ENCODE results near the gene GPR179.

Gene GPR179

DNA sequence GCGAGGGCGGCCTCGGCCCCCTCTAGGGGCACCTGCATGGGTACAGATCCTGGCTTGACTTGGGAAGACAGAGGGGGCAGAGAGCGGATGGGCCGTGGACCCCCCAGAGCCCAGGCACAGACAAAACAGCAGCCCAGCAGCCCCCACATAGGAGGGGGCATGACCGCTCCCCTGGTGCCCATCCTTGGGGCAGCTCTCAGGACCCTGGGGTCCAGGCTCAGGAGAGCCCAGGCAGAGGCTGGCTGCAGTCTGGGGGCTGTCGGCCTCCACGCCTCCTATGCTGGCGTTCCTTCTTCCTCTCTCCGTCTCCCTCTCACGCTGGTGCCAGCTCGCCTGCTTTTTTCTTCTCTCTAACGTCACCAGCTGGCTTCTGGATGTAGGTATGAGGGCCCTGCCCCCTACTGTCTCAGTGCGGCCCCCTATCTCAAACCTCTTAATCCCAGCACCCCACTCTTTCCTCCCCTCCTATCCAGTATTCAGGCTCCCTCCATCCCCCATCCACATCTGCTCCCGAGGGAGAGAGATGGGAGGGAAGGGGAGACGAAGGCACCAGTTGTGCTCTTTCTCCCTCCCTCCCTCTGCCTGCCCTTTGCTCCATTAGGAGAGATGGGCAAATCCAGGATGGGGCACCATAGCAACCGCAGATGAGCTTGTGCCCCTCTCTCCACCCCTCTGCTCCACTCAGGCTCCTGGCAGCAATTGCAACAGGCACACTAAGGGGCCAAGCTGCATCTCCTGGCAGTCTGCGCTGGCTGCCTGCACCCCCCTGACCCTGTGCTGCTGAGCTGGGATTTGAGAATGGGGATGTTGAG lies at the start of gene GPR179:
Gene GPR179, minus strand, starts transcription at position 349 of the 812 bp plus-strand sequence. Its CDS starts 167 bp downstream, at position 182.
- no peak for DNase-seq

DNA sequence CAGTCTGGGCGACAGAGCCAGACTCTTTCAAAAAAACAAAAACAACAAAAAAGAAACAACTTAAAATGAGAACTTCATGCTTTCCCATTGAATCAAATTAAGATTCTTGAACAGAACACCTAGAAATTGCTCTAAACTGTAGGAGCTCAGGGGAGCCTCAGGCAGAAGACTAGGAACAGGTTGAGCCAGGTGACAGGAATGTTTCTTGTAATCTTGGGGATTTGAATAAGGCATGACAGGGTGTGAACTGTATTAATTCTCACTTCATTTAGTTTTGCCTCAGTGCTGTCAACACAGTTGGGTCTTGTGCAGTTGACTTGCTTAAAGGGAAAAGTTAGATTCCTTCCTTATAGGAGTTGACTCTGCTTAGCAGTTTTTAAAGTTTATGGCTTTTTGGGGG lies 35.7 kb upstream of the GPR179 start:
- DNase-seq, result no peak

- no peak for DNase-seq
These were observed 25.5 kb upstream of the GPR179 start for GRCh38 chr17:38369124-38369886.

GRCh38 chr17:38364741-38365140 lies 21.0 kb upstream of the GPR179 start:
- DNase-seq, result no peak

- DNase-seq, result no peak
These were observed 19.3 kb upstream of the GPR179 start for GRCh38 chr17:38363016-38363415.

- DNase-seq, result no peak
These were observed 18.1 kb upstream of the GPR179 start for GRCh38 chr17:38361694-38362465.

- no peak for DNase-seq
These were observed 15.1 kb upstream of the GPR179 start for GRCh38 chr17:38358586-38359513.

- no peak for DNase-seq
These were observed 13.8 kb upstream of the GPR179 start for GRCh38 chr17:38357486-38358123.

DNA sequence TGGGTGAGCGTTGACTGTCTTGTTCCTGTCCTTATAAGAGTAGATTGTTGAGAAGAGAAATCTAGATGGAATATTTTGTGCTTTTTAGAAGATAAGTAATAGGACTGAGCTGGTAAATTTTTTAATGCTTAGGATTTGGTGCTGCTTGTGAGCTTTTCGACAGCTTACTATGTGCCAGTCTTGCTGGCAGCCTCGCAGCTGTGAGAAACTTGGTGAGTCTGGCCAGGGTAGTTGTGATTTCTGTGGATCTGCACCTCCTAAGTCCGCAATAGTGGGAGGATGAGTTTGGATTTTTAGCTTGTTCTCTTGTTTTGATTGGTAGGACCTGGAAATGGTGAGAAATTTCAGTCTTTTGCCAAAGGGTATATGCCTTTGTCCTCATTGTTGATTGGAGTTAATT lies 11.5 kb upstream of the GPR179 start:
- DNase-seq, result no peak

DNA sequence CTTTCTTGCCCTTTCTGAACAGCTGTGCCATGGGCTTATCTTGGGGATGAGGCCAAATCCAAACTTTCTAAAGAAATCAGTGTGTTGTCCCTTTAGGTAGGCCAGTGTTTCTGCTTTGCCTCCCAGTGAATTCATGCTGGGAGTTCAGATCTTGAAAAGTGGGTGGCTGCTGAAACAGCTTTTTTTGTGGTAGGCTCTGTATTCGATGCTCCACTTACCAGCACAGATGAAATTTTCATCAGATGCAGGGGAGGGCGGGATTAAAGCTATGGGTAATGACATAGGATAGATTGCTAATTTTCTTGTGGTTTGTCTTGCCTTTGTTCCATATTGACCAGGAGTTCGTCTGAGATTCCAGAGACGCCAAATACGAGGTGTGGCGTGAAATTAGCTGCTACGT lies 10.7 kb upstream of the GPR179 start:
- no peak for DNase-seq

- no peak for DNase-seq
These were observed 9.9 kb upstream of the GPR179 start for GRCh38 chr17:38353668-38354067.

GRCh38 chr17:38353086-38353604 lies 9.4 kb upstream of the GPR179 start:
- no peak for DNase-seq

- DNase-seq, result no peak
These were observed 8.7 kb upstream of the GPR179 start for GRCh38 chr17:38352245-38353085.

DNA sequence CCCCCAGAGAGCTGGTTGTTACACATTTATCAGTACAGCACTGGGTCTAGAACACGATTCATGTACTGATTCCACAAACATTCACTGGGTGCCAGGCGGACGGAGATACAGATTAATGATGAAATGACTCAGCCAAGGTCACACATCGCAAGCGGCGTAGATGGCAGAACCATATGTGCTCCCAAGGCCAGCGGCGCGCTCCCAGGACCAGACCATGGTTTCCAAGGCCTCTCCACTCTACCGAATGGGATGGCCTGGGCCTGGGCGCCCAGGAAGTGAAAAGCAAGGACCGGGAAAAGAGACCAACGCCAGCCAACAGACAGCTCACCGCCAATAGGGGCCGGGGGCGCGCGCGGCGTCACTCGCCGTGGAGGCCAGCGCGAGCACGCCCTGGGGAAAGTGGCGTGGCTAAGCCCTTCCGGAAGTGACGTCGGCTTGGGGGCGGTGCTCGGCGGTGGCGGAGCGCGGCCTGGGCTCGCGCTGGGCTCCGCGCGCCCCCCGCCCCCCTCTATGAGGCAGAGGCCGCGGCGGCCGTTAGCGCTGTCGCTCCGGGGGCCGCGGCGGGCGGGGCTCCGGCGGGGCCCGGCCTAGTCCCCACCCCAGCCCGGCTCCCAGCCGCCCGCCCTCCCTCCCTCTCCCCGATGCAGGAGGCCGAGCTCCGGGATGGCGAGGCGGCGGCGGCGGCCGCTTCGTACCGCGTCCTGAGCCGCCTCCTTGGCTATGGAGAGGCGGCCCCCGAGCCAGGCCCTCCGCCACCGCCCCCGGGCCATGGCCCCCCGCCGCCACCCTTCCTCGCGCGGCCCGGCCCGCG lies 7.9 kb upstream of the GPR179 start, which contains the start of gene SOCS7:
Gene SOCS7, plus strand, starts transcription at position 433 of the 811 bp plus-strand sequence. Its CDS starts 209 bp downstream, at position 642.
- peak; percentile 63 to 90 (median 82) for DNase-seq

DNA sequence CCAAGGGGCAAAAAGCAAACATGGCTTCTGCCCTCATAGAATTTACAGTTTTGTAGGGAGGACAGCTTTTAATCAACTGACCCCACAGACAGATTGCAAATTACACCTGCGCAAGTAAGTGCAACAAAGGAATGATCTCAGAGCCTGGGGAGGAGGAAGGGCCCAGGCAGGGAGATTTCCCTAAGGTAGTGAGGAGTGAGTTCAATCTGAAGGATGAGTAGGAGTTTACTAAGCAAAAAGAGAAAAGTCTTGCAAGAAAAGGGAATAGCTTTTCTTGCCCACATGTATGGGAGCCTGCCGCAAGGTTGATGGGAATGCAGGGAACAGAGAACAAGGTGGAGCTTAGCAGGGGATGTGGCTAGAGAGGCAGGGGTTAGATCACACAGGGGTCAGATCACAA lies 6.3 kb upstream of the GPR179 start:
- no peak for DNase-seq

GRCh38 chr17:38349097-38349730 lies 5.5 kb upstream of the GPR179 start:
- peak; percentile 42 to 78 (median 64) for DNase-seq

GRCh38 chr17:38345743-38346142 lies 2.0 kb upstream of the GPR179 start:
- DNase-seq, result no peak

GRCh38 chr17:38344420-38344745 lies 627 bp upstream of the GPR179 start:
- no peak for DNase-seq

Measured in activated naive CD4-positive, alpha-beta T cell (primary cell).